ENCODE measurements around the gene CIB1.

DNA sequence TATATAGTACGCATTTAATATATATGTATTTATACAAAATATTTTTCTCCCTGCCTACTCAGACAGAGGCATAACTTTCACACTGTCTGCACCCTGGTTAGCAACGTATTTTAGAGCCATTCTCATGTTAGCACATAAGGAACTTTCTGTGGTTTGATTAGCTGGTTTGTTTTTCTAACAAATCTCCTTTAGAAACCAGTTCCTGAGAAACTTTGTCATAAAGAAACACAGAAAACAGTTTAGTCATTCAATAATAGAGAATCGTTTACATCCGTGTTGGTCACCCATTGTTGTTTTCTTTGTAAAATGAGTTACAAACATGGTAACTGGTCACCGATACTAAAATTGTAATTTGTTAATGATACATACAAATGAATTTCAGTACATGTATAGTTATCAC is 25.8 kb upstream of the CIB1 start:
- TF ChIP-seq, protein P1, sequence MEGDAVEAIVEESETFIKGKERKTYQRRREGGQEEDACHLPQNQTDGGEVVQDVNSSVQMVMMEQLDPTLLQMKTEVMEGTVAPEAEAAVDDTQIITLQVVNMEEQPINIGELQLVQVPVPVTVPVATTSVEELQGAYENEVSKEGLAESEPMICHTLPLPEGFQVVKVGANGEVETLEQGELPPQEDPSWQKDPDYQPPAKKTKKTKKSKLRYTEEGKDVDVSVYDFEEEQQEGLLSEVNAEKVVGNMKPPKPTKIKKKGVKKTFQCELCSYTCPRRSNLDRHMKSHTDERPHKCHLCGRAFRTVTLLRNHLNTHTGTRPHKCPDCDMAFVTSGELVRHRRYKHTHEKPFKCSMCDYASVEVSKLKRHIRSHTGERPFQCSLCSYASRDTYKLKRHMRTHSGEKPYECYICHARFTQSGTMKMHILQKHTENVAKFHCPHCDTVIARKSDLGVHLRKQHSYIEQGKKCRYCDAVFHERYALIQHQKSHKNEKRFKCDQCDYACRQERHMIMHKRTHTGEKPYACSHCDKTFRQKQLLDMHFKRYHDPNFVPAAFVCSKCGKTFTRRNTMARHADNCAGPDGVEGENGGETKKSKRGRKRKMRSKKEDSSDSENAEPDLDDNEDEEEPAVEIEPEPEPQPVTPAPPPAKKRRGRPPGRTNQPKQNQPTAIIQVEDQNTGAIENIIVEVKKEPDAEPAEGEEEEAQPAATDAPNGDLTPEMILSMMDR (IDR thresholded peaks at IDR 0.05) = no peak
- TF ChIP-seq POLR2AphosphoS5 (IDR thresholded peaks at IDR 0.05) (no peak), POLR2A (IDR thresholded peaks at IDR 0.05) (no peak), EP300 (IDR thresholded peaks at IDR 0.05) (no peak)

Measured in gastroesophageal sphincter (tissue), 3 donors.